BJ (cell line): ENCODE data around the gene C11orf54. TPM values are rescaled to one million over a fixed set of nuclear protein-coding genes. Genes with fewer than 3 reads are reported as not detected.
"Not testable (repeated sequence)": the region's sequence is repeated elsewhere in the genome, so short reads cannot be mapped to it uniquely, and the experiment has no call there.

ENCODE experiments used
- CTCF ChIA-PET: fragments of 350-600 bp; formaldehyde crosslinking; extraction: SDS; loops from one replicate; lab custom pipeline; 2021; ENCODE audit warnings: antibody characterized with exemption, inconsistent platforms; lab: Yijun Ruan, JAX
- POLR2A ChIA-PET: fragments of 300-600 bp; sonication (Branson Sonifier 250); formaldehyde crosslinking; extraction: SDS; loops from one replicate; lab custom pipeline; 2021; ENCODE audit warnings: antibody characterized with exemption; lab: Charles Lee
- DNase-seq: peaks from one replicate; pipeline ENCODE4 v3.0.0-alpha.2; 2011; ENCODE audit warnings: low read depth
- H3K27me3 ChIP-seq: 2 replicates; pipeline ENCODE4 v1.6.0; 2011; ENCODE audit warnings: low read length; ENCODE audit not compliant: control insufficient read depth, insufficient read depth
- H3K36me3 ChIP-seq: 2 replicates; pipeline ENCODE4 v1.5.1; 2011; ENCODE audit warnings: low read length; ENCODE audit not compliant: control insufficient read depth, insufficient read depth
- H3K4me3 ChIP-seq: 2 replicates; pipeline ENCODE4 v1.5.1; 2011; ENCODE audit warnings: low read depth, mild to moderate bottlenecking, control low read depth, low read length
- CTCF ChIP-seq: IDR thresholded peaks from 2 replicates; pipeline ENCODE4 v1.5.1; 2011; ENCODE audit warnings: low read depth, mild to moderate bottlenecking, control low read depth, inconsistent platforms, low read length, moderate library complexity; ENCODE audit not compliant: insufficient read depth
- polyA plus RNA-seq: library from polyadenylated mRNA; depleted of rRNA; stranded (reverse); fragments of >200 nt; gene quantifications from 2 replicates; pipeline ENCODE4 v1.2.3, GENCODE V29; 2011

C11orf54 gene
- polyA plus RNA-seq, 1 experiment: 6.8 TPM

- H3K36me3 ChIP-seq: no peaks in the 10 kb centered on the region
- no peaks in the 10 kb centered on the region for H3K27me3 ChIP-seq
- no peak for DNase-seq
- no peak for TF ChIP-seq CTCF
- ChIA-PET POLR2A (no interaction called here), CTCF (no interaction called here)
- H3K4me3 ChIP-seq: no peak overlapping the region
Observed at GRCh38 chr11:93773045-93773477, 31.6 kb downstream of the C11orf54 start.

DNA sequence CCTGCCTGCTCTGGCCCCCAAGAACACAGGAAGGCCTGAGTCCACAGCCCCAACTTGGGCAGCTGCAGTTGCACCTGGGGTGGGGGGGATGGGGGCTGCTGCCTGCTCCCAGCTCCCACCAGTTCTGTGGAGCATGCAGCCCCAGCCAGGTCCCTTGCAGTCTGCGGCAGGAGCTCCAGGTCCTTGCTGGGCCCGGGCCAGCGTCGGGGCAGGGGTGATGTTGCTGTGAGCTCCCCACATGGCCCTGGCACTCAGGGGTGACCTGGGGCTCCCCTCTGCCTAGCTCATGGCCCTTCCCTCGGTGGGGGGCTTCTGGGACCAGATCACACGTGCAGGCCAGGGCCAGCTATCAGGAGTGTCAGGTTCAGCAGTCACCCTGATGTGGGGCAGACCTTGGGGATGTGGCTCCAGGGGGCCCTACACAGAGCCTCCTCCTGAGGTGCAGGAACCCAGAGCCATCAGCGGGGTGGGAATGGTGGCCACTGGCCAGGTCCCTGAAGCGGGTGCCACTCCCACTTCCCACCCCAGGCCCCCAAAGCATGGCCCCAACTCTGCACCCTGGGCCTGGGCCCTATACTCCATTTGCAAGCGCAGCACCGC is 32.2 kb downstream of the C11orf54 start:
- ChIA-PET CTCF (no interaction called here), POLR2A (no interaction called here)
- H3K36me3 ChIP-seq: no peaks in the 10 kb centered on the region
- no peaks in the 10 kb centered on the region for H3K27me3 ChIP-seq
- H3K4me3 ChIP-seq: no peak overlapping the region
- no peak for DNase-seq
- TF ChIP-seq CTCF: no peak

DNA sequence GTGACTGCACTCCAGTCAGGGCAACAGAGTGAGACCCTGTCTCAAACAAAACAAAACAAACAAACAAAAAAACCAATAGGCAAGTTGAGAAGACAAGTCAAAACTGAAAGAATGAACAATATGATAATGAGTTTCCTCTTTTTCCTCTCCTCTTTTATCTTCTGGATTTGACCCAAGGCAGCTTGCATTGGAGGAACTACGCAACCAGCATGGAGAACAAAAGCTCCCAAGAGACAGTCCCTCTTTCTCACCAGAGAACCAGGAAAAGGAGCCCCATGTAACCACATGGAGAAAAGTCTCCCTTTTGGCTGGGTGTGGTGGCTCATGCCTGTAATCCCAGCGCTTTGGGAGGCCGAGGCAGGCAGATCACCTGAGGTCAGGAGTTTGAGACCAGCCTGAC is 33.1 kb downstream of the C11orf54 start:
- H3K27me3 ChIP-seq, DNase-seq, POLR2A ChIA-PET, H3K4me3 ChIP-seq, H3K36me3 ChIP-seq, CTCF ChIA-PET: not testable (repeated sequence)

DNA sequence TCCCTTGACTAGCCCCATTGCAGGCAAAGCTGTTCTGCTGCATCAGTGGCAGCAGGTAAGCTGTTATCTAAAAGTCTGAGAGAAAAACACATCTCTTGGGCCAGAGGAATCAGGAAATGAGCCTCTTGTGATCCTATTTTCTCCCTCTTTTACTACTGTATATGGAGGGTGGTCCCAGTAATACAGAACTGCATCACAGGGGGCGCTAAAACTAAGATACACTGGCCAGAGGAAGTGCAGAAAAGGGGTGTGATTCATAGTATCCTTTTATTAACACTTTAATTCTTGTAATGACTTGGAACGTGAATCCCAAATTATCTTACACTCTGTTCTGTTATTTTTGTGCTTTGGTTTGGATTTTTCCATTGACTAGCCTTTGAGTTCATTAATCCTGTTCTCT is 33.8 kb downstream of the C11orf54 start:
- DNase-seq: no peak
- ChIA-PET POLR2A (no interaction called here), CTCF (no interaction called here)
- H3K4me3 ChIP-seq: no peak overlapping the region
- no peaks in the 10 kb centered on the region for H3K36me3 ChIP-seq
- no peaks in the 10 kb centered on the region for H3K27me3 ChIP-seq
- TF ChIP-seq CTCF: peak; percentile 9; the same call in 1 of the 2 replicates

DNA sequence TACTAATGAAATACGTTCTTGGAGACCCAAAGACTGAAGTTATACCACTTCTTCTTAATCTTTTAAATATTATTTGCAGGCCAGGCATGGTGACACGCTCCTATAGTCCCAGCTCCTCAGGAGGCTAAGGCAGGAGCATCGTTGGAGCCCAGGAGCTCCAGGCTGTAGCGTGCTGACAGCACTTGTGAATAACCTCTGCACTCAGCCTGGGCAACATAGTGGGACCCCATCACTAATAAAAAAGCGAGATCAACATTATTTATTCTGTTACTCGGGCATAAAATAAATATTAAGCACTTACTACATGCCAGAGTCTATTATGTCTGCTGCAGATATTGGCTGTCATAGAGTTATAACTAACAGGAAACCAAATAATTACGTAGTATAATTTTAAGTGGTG is 41.9 kb downstream of the C11orf54 start:
- Histone ChIP-seq H3K36me3 (no peaks in the 10 kb centered on the region; the same call in 1 of the 2 replicates), H3K4me3 (peak overlapping the region; percentile 89), H3K27me3 (no peaks in the 10 kb centered on the region)
- ChIA-PET CTCF (no interaction called here), POLR2A (no interaction called here)
- DNase-seq: no peak
- no peak for TF ChIP-seq CTCF

- Histone ChIP-seq H3K27me3 (no peaks in the 10 kb centered on the region), H3K36me3 (no peaks in the 10 kb centered on the region; the same call in 1 of the 2 replicates), H3K4me3 (peak overlapping the region; percentile 89)
- POLR2A ChIA-PET: interaction anchor here (1.0 to 1.1 kb wide), 3 partner anchors 44 to 346 kb away, joined by 3 to 8 read pairs (median 7); no protein-coding TSS in a partner anchor
- no peak for DNase-seq
- TF ChIP-seq CTCF: no peak
- CTCF ChIA-PET: interaction anchor here (0.8 kb wide), 1 partner anchor 46 kb away, joined by 3 read pairs; no protein-coding TSS in a partner anchor
Observed at GRCh38 chr11:93783765-93784144, 42.3 kb downstream of the C11orf54 start.
